ENCODE measurements around the gene TMPRSS13. TPM values are rescaled to one million over a fixed set of nuclear protein-coding genes. Genes with fewer than 3 reads are reported as not detected.

Gene TMPRSS13
- total RNA-seq, 4 donors from 2014 or later, result 0.27 to 0.79 TPM; not detected in 2

GRCh38 chr11:117859061-117859460, 70.1 kb downstream of the TMPRSS13 start:
- no peak for DNase-seq
- in situ Hi-C loops (cut with MboI; ENCODE audit: low pct_ligation_motif_present in 1 of 4, low pct_unique_long_range_greater_than_20kb in 1 of 4, low sequenced_read_pairs in 3 of 4), result loop anchor here in 1 of 4 donors (10.0 kb wide), 1 partner anchor 196 kb away; no protein-coding TSS in a partner anchor
- no peaks in the 10 kb centered on the region for H3K27me3 ChIP-seq
- 80 to 83% methylated on average over 1 to 5 of the region's 10 CpGs for WGBS, 2 donors (ENCODE audit: low coverage in 1 of 2)
- H3K36me3 ChIP-seq, result no peaks in the 10 kb centered on the region
- no peak overlapping the region for H3K27ac ChIP-seq
- H3K4me1 ChIP-seq, result peaks cover 9 to 31% (median 16%) of the 10 kb centered on the region in 4 donors
- no peaks in the 10 kb centered on the region for H3K9me3 ChIP-seq
- intact Hi-C loops (cut with DNase I; ENCODE audit: low total_unique reads), result loop anchor here (5.0 kb wide), 1 partner anchor 602 kb away; no protein-coding TSS in a partner anchor
- H3K4me3 ChIP-seq, result no peak overlapping the region
- TF ChIP-seq POLR2A (IDR thresholded peaks at IDR 0.05), result no peak

GRCh38 chr11:117857734-117858414, 71.3 kb downstream of the TMPRSS13 start:
- H3K4me3 ChIP-seq, result no peak overlapping the region
- TF ChIP-seq POLR2A (IDR thresholded peaks at IDR 0.05) (no peak), POLR2AphosphoS5 (IDR thresholded peaks at IDR 0.05) (no peak)
- no peaks in the 10 kb centered on the region for H3K27me3 ChIP-seq
- no peak for DNase-seq
- no peaks in the 10 kb centered on the region for H3K36me3 ChIP-seq
- in situ Hi-C loops (cut with MboI; ENCODE audit: low pct_ligation_motif_present in 1 of 4, low pct_unique_long_range_greater_than_20kb in 1 of 4, low sequenced_read_pairs in 3 of 4) (loop anchor here in 1 of 4 donors (10.0 kb wide), 1 partner anchor 197 kb away; no protein-coding TSS in a partner anchor), intact Hi-C loops (cut with DNase I; ENCODE audit: low total_unique reads) (loop anchor here (5.0 kb wide), 1 partner anchor 601 kb away; no protein-coding TSS in a partner anchor)
- H3K27ac ChIP-seq, result peak overlapping the region in 1 of 4 donors; percentile 43
- H3K4me1 ChIP-seq, result peaks cover 9 to 23% (median 16%) of the 10 kb centered on the region in 4 donors
- 30 to 59% methylated on average over 4 to 11 of the region's 11 CpGs for WGBS, 2 donors (ENCODE audit: low coverage in 1 of 2)
- no peaks in the 10 kb centered on the region for H3K9me3 ChIP-seq

- intact Hi-C loops (cut with DNase I; ENCODE audit: low total_unique reads) (loop anchor here (5.0 kb wide), 1 partner anchor 599 kb away; no protein-coding TSS in a partner anchor), in situ Hi-C loops (cut with MboI; ENCODE audit: low pct_ligation_motif_present in 1 of 4, low pct_unique_long_range_greater_than_20kb in 1 of 4, low sequenced_read_pairs in 3 of 4) (loop anchor here in 1 of 4 donors (10.0 kb wide), 1 partner anchor 199 kb away; no protein-coding TSS in a partner anchor)
- no peak overlapping the region for H3K4me3 ChIP-seq
- peaks cover 0 to 11% (median 6%) of the 10 kb centered on the region in 4 donors for H3K4me1 ChIP-seq
- no peak for DNase-seq
- H3K36me3 ChIP-seq, result no peaks in the 10 kb centered on the region
- no peaks in the 10 kb centered on the region for H3K9me3 ChIP-seq
- no peak overlapping the region for H3K27ac ChIP-seq
- H3K27me3 ChIP-seq, result no peaks in the 10 kb centered on the region
- WGBS, 2 donors (ENCODE audit: low coverage in 1 of 2), result 85 to 100% methylated on average over 2 to 13 of the region's 13 CpGs
- TF ChIP-seq CTCF (IDR thresholded peaks at IDR 0.05) (no peak), POLR2AphosphoS5 (IDR thresholded peaks at IDR 0.05) (no peak), POLR2A (IDR thresholded peaks at IDR 0.05) (no peak), EP300 (IDR thresholded peaks at IDR 0.05; ENCODE audit: low read depth) (no peak)
Measured at GRCh38 chr11:117855912-117856651, 73.1 kb downstream of the TMPRSS13 start.

- Histone ChIP-seq H3K9me3 (no peaks in the 10 kb centered on the region), H3K4me3 (no peak overlapping the region), H3K27ac (no peak overlapping the region), H3K27me3 (no peaks in the 10 kb centered on the region), H3K4me1 (peaks cover 0 to 17% (median 7%) of the 10 kb centered on the region in 4 donors), H3K36me3 (no peaks in the 10 kb centered on the region)
- WGBS, 2 donors (ENCODE audit: low coverage in 1 of 2), result 70 to 77% methylated on average over 4 to 12 of the region's 12 CpGs
- DNase-seq, result no peak
- in situ Hi-C loops (cut with MboI; ENCODE audit: low pct_ligation_motif_present in 1 of 4, low pct_unique_long_range_greater_than_20kb in 1 of 4, low sequenced_read_pairs in 3 of 4), result loop anchor here in 1 of 4 donors (10.0 kb wide), 1 partner anchor 199 kb away; no protein-coding TSS in a partner anchor
- TF ChIP-seq CTCF (IDR thresholded peaks at IDR 0.05) (no peak), EP300 (IDR thresholded peaks at IDR 0.05; ENCODE audit: low read depth) (no peak), POLR2A (IDR thresholded peaks at IDR 0.05) (no peak), POLR2AphosphoS5 (IDR thresholded peaks at IDR 0.05) (no peak)
- intact Hi-C loops (cut with DNase I; ENCODE audit: low total_unique reads), result loop anchor here (5.0 kb wide), 1 partner anchor 598 kb away; no protein-coding TSS in a partner anchor
Measured at GRCh38 chr11:117855186-117855845, 73.9 kb downstream of the TMPRSS13 start.

Measured in transverse colon (tissue), 4 donors.